Measurements from ENCODE around the gene TRIM28. TPM values are rescaled to one million over a fixed set of nuclear protein-coding genes. Genes with fewer than 3 reads are reported as not detected.
A peak's percentile ranks its signal among the peaks of the same experiment; 100 is the strongest.
"Not testable (repeated sequence)": the region's sequence is repeated elsewhere in the genome, so short reads cannot be mapped to it uniquely, and the experiment has no call there.

The TRIM28 gene
- total RNA-seq, 2 experiments from 2014 or later, result 527 to 550 TPM

DNA sequence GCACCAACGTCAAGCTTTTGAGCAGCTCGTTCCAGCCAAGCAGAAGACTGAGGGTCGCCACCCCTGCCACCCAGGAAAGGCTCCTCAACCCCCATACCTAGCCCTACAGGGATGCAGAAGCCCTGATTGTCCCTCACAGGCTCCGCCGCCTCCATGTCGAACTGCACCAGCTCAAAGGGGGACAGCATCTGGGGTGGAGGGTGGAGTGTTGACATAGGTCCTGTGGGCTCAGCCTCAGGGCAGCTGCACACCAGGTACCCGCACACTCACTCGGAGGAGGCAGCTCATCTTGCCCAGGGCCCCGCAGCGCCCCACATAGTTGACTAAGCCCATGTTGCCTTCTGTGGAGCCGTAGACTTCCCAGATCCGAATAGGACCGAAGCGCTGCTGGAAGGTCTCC, 43.6 kb upstream of the TRIM28 start:
- Mint-ChIP-seq H3K27me3 (no peaks in the 10 kb centered on the region), H3K4me3 (peak overlapping the region; percentile 87), H3K9me3 (peaks cover 6% of the 10 kb centered on the region), H3K27ac (no peak overlapping the region), H3K4me1 (ENCODE audit: low read depth) (peaks cover 20% of the 10 kb centered on the region), H3K36me3 (ENCODE audit: low read depth) (peaks cover 4% of the 10 kb centered on the region)
- no peak for DNase-seq
- intact Hi-C loops (cut with micrococcal nuclease), result no loop called here
- no peak for ATAC-seq
- POLR2A ChIA-PET, result interaction anchor here (0.7 to 2.5 kb wide), 5 partner anchors 11 to 75 kb away, joined by 3 to 27 read pairs (median 3); partner anchors contain the start of gene ZBTB45
- CTCF ChIA-PET, result interaction anchor here (0.9 to 1.6 kb wide), 4 partner anchors 14 to 76 kb away, joined by 3 to 11 read pairs (median 5); partner anchors contain the start of gene ZBTB45
- TF ChIP-seq, protein P1, sequence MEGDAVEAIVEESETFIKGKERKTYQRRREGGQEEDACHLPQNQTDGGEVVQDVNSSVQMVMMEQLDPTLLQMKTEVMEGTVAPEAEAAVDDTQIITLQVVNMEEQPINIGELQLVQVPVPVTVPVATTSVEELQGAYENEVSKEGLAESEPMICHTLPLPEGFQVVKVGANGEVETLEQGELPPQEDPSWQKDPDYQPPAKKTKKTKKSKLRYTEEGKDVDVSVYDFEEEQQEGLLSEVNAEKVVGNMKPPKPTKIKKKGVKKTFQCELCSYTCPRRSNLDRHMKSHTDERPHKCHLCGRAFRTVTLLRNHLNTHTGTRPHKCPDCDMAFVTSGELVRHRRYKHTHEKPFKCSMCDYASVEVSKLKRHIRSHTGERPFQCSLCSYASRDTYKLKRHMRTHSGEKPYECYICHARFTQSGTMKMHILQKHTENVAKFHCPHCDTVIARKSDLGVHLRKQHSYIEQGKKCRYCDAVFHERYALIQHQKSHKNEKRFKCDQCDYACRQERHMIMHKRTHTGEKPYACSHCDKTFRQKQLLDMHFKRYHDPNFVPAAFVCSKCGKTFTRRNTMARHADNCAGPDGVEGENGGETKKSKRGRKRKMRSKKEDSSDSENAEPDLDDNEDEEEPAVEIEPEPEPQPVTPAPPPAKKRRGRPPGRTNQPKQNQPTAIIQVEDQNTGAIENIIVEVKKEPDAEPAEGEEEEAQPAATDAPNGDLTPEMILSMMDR (IDR thresholded peaks at IDR 0.05), result no peak

DNA sequence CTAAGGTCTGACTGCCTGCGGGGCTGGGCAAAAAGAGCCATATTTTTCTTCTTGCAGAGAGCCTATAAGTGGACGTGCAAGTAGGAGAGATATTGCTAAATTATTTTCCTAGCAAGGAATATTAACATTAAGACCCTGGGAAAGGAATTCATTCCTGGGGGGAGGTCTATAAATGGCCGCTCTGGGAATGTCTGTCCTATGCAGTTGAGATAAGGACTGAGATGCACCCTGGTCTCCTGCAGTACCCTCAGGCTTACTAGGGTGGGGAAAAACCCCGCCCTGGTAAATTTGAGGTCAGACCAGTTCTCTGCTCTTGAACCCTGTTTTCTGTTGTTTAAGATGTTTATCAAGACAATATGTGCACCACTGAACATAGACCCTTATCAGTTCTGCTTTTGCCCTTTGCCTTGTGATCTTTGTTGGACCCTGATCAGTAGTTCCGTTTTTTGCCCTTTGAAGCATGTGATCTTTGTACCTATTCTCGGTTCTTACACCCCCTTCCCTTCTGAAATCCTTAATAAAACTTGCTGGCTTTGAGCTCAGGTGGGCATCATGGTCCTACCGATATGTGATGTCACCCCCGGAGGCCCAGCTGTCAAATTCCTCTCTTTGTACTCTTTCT, 36.2 kb upstream of the TRIM28 start:
- H3K4me1 Mint-ChIP-seq (ENCODE audit: low read depth); ATAC-seq; H3K27me3 Mint-ChIP-seq; H3K4me3 Mint-ChIP-seq; H3K27ac Mint-ChIP-seq; DNase-seq; POLR2A ChIA-PET; intact Hi-C loops (cut with micrococcal nuclease): not testable (repeated sequence)
- CTCF ChIA-PET, result interaction anchor here (1.7 kb wide), 1 partner anchor 11 kb away, joined by 3 read pairs; no protein-coding TSS in a partner anchor
- H3K36me3 Mint-ChIP-seq (ENCODE audit: low read depth), result peaks cover 11% of the 10 kb centered on the region
- H3K9me3 Mint-ChIP-seq, result peaks cover 11% of the 10 kb centered on the region

DNA sequence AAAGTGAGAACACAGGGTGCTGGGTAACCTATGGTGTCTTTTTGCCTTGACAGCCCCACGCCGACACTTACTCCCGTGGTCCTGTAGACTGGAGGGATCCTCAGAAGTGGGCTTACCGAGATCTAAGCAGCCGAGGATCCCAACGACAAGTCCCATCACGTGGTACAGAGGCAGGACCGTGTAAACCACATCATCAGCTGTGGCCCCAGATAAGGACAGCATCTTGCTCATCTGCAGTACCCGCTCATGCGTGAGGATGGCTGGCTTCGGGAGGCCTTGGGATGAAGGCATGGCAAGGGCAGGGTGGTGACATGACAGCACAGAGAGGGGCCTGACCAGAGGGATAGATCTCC, 34.2 kb upstream of the TRIM28 start:
- Mint-ChIP-seq H3K36me3 (ENCODE audit: low read depth) (peaks cover 16% of the 10 kb centered on the region), H3K27ac (no peak overlapping the region), H3K27me3 (no peaks in the 10 kb centered on the region), H3K4me3 (no peak overlapping the region), H3K9me3 (peaks cover 11% of the 10 kb centered on the region), H3K4me1 (ENCODE audit: low read depth) (peaks cover 4% of the 10 kb centered on the region)
- intact Hi-C loops (cut with micrococcal nuclease), result no loop called here
- TF ChIP-seq, protein P1 (IDR thresholded peaks at IDR 0.05), result no peak
- ChIA-PET CTCF (no interaction called here), POLR2A (interaction anchor here (1.5 kb wide), 2 partner anchors 8 to 10 kb away, joined by 4 read pairs; partner anchors contain the start of gene ZBTB45)
- DNase-seq (no peak), ATAC-seq (no peak)

DNA sequence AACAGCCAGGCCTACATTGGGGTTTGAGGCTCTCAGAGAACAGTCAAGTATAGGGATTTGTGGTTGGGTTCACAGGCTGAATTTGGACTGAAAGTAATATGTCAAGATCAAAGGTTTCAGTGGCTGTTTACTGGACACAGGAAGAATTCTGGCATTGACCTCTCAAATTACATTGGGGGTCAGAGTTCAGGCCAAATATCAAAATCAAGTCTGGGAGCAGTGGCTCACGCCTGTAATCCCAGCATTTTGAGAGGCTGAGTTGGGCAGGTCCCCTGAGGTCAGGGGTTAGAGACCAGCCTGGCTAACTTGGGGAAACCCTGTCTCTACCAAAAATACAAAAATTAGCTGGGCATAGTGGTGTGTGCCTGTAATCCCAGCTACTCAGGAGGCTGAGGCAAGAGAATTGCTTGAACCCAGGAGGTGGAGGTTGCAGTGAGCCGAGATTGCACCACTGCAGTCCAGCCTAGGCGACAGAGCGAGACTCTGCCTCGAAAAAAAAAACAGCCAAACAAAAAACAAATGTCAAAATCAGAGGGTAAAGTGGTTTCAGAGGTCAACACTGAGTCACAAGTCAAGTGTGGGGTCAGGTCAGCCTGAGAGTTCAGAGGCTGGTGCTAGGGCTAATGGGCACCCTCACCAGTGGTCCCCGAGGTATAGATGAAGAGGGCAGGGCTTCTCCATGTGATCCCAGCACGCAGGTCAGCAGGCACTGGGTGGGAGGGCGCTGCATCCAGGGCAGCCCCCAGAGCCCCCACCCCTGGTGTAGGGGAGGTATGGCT, 33.6 kb upstream of the TRIM28 start:
- POLR2A ChIA-PET, result interaction anchor here (1.5 kb wide), 2 partner anchors 9 to 10 kb away, joined by 4 read pairs; partner anchors contain the start of gene ZBTB45
- peaks cover 11% of the 10 kb centered on the region for H3K9me3 Mint-ChIP-seq
- no peak for ATAC-seq

More for the DNA sequence above, 33.6 kb upstream of the TRIM28 start:
- no peak for DNase-seq
- CTCF ChIA-PET, result interaction anchor here (1.7 kb wide), 1 partner anchor 10 kb away, joined by 4 read pairs; the partner anchor contains the start of gene ZBTB45
- H3K4me3 Mint-ChIP-seq, result no peak overlapping the region
- no peaks in the 10 kb centered on the region for H3K27me3 Mint-ChIP-seq
- no peak overlapping the region for H3K27ac Mint-ChIP-seq
- TF ChIP-seq, protein P1 (IDR thresholded peaks at IDR 0.05), result no peak
- H3K36me3 Mint-ChIP-seq (ENCODE audit: low read depth), result peaks cover 19% of the 10 kb centered on the region
- H3K4me1 Mint-ChIP-seq (ENCODE audit: low read depth), result peaks cover 8% of the 10 kb centered on the region
- intact Hi-C loops (cut with micrococcal nuclease), result no loop called here

Data from activated CD8-positive, alpha-beta T cell treated with anti-CD3 and anti-CD28 coated beads for 36 hours (primary cell).